ENCODE measurements around the gene LRP1B. TPM values are rescaled to one million over a fixed set of nuclear protein-coding genes. Genes with fewer than 3 reads are reported as not detected.

The LRP1B gene
- total RNA-seq, 3 donors from 2014 or later, result 2.3 to 29.8 (median 21.8) TPM

GRCh38 chr2:140942284-140942683 lies 1188.5 kb downstream of the LRP1B start:
- TF ChIP-seq POLR2A (IDR thresholded peaks at IDR 0.05), result no peak
- TF ChIP-seq, protein P1, sequence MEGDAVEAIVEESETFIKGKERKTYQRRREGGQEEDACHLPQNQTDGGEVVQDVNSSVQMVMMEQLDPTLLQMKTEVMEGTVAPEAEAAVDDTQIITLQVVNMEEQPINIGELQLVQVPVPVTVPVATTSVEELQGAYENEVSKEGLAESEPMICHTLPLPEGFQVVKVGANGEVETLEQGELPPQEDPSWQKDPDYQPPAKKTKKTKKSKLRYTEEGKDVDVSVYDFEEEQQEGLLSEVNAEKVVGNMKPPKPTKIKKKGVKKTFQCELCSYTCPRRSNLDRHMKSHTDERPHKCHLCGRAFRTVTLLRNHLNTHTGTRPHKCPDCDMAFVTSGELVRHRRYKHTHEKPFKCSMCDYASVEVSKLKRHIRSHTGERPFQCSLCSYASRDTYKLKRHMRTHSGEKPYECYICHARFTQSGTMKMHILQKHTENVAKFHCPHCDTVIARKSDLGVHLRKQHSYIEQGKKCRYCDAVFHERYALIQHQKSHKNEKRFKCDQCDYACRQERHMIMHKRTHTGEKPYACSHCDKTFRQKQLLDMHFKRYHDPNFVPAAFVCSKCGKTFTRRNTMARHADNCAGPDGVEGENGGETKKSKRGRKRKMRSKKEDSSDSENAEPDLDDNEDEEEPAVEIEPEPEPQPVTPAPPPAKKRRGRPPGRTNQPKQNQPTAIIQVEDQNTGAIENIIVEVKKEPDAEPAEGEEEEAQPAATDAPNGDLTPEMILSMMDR (IDR thresholded peaks at IDR 0.05), result no peak
- TF ChIP-seq POLR2AphosphoS5 (IDR thresholded peaks at IDR 0.05), result no peak
- no peak overlapping the region for H3K4me3 ChIP-seq
- H3K36me3 ChIP-seq, result no peaks in the 10 kb centered on the region
- H3K27ac ChIP-seq, result no peak overlapping the region
- no peaks in the 10 kb centered on the region for H3K9me3 ChIP-seq
- DNase-seq (ENCODE audit: low spot score in 2 of 2), result no peak
- intact Hi-C loops (cut with DNase I; ENCODE audit: low total_unique reads), result no loop called here
- H3K4me1 ChIP-seq, result no peaks in the 10 kb centered on the region
- H3K27me3 ChIP-seq, result no peaks in the 10 kb centered on the region

DNA sequence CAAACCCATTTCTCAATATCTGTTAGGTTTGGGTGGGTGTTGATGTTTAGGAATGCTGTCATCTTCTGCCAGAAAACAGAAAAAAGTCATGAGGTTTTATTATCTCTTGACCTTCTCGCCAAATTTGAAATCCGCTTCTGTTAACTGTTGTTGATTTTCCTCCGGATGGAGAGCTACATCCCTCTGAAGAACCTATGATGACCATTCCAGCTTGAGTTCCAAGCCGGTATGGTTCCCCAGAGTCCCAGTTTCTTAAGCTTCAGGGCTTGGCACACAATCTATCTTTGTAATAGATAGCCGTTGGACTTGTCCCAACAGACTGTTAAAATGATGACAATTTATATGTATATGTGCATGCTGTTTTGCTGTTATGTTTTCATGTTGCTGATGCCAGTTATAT lies 1201.0 kb downstream of the LRP1B start:
- Histone ChIP-seq H3K4me3 (no peak overlapping the region), H3K27ac (no peak overlapping the region), H3K4me1 (no peaks in the 10 kb centered on the region), H3K27me3 (no peaks in the 10 kb centered on the region), H3K36me3 (no peaks in the 10 kb centered on the region), H3K9me3 (no peaks in the 10 kb centered on the region)
- intact Hi-C loops (cut with DNase I; ENCODE audit: low total_unique reads), result no loop called here
- no peak for TF ChIP-seq POLR2AphosphoS5 (IDR thresholded peaks at IDR 0.05)
- TF ChIP-seq, protein P1 (IDR thresholded peaks at IDR 0.05), result no peak
- no peak for TF ChIP-seq POLR2A (IDR thresholded peaks at IDR 0.05)
- no peak for DNase-seq (ENCODE audit: low spot score in 2 of 2)

DNA sequence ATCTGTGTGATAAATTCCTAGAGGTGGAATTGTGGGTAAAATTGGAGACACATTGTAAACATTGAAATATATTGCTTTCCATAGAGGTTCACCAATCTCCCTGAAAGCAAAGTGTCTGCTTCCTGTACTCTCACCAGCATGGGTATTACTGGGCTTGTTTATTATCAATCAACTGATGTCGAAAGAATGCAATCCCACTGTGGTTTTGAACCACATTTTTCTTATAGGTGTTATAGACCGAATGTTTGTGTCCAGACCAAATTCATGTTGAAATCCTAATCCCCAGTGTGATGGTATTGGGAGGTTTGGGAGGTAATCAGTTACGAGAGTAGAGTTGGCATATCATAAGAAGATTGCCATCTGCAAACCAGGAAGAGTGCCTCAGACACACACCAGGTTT lies 1212.4 kb downstream of the LRP1B start:
- no peak overlapping the region for H3K4me3 ChIP-seq
- TF ChIP-seq, protein P1 (IDR thresholded peaks at IDR 0.05), result no peak
- TF ChIP-seq POLR2AphosphoS5 (IDR thresholded peaks at IDR 0.05) (no peak), POLR2A (IDR thresholded peaks at IDR 0.05) (no peak)
- no peak overlapping the region for H3K27ac ChIP-seq
- no peaks in the 10 kb centered on the region for H3K9me3 ChIP-seq
- no peaks in the 10 kb centered on the region for H3K36me3 ChIP-seq
- intact Hi-C loops (cut with DNase I; ENCODE audit: low total_unique reads), result no loop called here
- H3K27me3 ChIP-seq, result no peaks in the 10 kb centered on the region
- H3K4me1 ChIP-seq, result no peaks in the 10 kb centered on the region
- no peak for DNase-seq (ENCODE audit: low spot score in 2 of 2)

- Histone ChIP-seq H3K36me3 (peaks cover 3% of the 10 kb centered on the region), H3K27me3 (no peaks in the 10 kb centered on the region), H3K4me1 (no peaks in the 10 kb centered on the region), H3K27ac (no peak overlapping the region), H3K9me3 (no peaks in the 10 kb centered on the region), H3K4me3 (no peak overlapping the region)
- TF ChIP-seq, protein P1 (IDR thresholded peaks at IDR 0.05), result no peak
- TF ChIP-seq POLR2AphosphoS5 (IDR thresholded peaks at IDR 0.05) (no peak), POLR2A (IDR thresholded peaks at IDR 0.05) (no peak)
- intact Hi-C loops (cut with DNase I; ENCODE audit: low total_unique reads), result no loop called here
- DNase-seq (ENCODE audit: low spot score in 2 of 2), result no peak
These were observed 1214.4 kb downstream of the LRP1B start for GRCh38 chr2:140916410-140916809.

DNA sequence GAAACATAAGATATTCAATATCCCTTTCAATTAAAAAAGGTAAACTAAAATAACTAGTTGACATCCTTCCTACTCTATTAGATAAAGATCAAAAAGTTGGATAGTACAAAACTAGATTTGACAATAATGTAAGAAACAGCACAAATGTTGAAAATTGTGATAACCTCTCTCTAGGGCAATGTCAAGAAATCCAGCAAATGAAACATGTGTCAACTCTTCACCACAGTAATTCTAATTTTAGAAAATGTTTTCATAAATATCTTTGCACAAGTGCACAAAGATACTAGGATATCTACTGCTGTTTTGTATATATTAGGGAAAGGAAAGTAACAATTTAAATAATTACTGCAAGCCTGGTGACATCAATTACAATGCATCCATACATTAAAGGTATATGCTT lies 1220.1 kb downstream of the LRP1B start:
- H3K4me1 ChIP-seq, result no peaks in the 10 kb centered on the region
- no peak overlapping the region for H3K4me3 ChIP-seq
- TF ChIP-seq, protein P1 (IDR thresholded peaks at IDR 0.05), result no peak
- TF ChIP-seq POLR2AphosphoS5 (IDR thresholded peaks at IDR 0.05), result no peak
- TF ChIP-seq POLR2A (IDR thresholded peaks at IDR 0.05), result no peak
- H3K27me3 ChIP-seq, result no peaks in the 10 kb centered on the region
- DNase-seq (ENCODE audit: low spot score in 2 of 2), result no peak
- intact Hi-C loops (cut with DNase I; ENCODE audit: low total_unique reads), result no loop called here
- H3K36me3 ChIP-seq, result peaks cover 3% of the 10 kb centered on the region
- no peak overlapping the region for H3K27ac ChIP-seq
- no peaks in the 10 kb centered on the region for H3K9me3 ChIP-seq

All from breast epithelium (tissue), 4 donors.